GM12865 (cell line): ENCODE data around the gene TPK1.

Source experiments
- DNase-seq: peaks from one replicate; pipeline ENCODE4 v3.0.0; 2010; ENCODE audit warnings: low read depth
- H3K4me3 ChIP-seq: 2 replicates; pipeline ENCODE4 v1.5.1; 2011; ENCODE audit warnings: mild to moderate bottlenecking, low read depth, low read length, control low read depth
- CTCF ChIP-seq: IDR thresholded peaks from 2 replicates; pipeline ENCODE4 v1.5.1; 2011; ENCODE audit warnings: low read length, control low read depth, low read depth, inconsistent platforms; ENCODE audit not compliant: insufficient read depth; ENCODE audit errors: missing control alignments

Gene TPK1

DNA sequence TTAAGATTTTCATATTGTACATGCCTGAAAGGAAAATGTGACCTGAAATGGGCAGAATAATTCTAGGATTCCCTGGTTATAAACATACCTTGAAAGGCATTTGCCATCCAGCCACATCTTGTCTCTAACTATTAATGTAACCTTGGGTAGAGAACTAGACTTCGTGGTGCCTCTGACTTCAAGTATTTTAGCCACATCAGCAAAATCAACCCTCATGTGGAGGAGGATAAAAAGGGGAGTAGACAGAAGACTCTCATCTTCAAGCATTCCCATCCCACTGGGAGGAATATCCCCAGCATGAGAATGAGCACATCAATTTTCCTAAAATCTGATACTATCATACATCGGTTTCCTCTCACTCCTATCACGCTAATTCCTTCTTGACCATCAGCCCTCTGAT, 267.6 kb downstream of the TPK1 start:
- no peak overlapping the region for H3K4me3 ChIP-seq
- DNase-seq: no peak
- no peak for TF ChIP-seq CTCF

GRCh38 chr7:144565586-144565985, 270.3 kb downstream of the TPK1 start:
- no peak overlapping the region for H3K4me3 ChIP-seq
- TF ChIP-seq CTCF: no peak
- no peak for DNase-seq

- DNase-seq: no peak
- no peak overlapping the region for H3K4me3 ChIP-seq
- TF ChIP-seq CTCF: no peak
These were observed 286.0 kb downstream of the TPK1 start for GRCh38 chr7:144549861-144550260.

- TF ChIP-seq CTCF: no peak
- H3K4me3 ChIP-seq: no peak overlapping the region
- no peak for DNase-seq
These were observed 287.3 kb downstream of the TPK1 start for GRCh38 chr7:144548556-144548955.

DNA sequence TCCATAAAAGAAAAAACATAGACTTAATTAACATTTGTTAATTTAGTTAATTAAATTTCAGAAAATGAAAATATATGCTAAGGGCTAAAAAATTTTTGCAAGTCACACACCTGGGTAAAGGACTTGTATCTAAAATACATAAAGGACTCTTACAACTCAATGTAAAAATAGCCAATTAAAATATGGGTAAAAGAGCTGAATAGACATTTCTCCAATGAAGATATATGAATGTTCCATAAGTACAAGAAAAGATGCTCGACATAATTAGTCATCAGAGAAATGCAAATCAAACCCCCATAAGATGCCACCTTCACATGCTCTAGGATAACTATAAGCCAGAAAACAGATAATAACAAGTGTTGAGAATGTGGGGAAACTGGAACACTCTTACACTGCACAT, 288.0 kb downstream of the TPK1 start:
- DNase-seq: no peak
- no peak overlapping the region for H3K4me3 ChIP-seq
- no peak for TF ChIP-seq CTCF

GRCh38 chr7:144546782-144547181, 289.1 kb downstream of the TPK1 start:
- no peak for DNase-seq

More at GRCh38 chr7:144546782-144547181, 289.1 kb downstream of the TPK1 start:
- no peak overlapping the region for H3K4me3 ChIP-seq
- no peak for TF ChIP-seq CTCF
